A549 (cell line): ENCODE measurements around the gene LCN1. TPM values are rescaled to one million over a fixed set of nuclear protein-coding genes. Genes with fewer than 3 reads are reported as not detected.

ENCODE experiments used
- ATAC-seq, 2 experiments: fragments of 200-7000 bp in 1 of 2; fragments of >200 bp in 1 of 2; cut with Nextera tagmentation in 1 of 2; cut with Tn5 transposase in 1 of 2; 3 replicates each; pipeline versions ENCODE4 v1.8.0 to v1.9.1; 2018 to 2020; ENCODE audit warnings: mild to moderate bottlenecking in 1 of 2, moderate library complexity in 1 of 2
- CTCF ChIA-PET: fragments of 300-600 bp; sonication (Branson Sonifier 250); formaldehyde crosslinking; extraction: SDS; loops from one replicate; lab custom pipeline; 2021; ENCODE audit warnings: antibody characterized with exemption, inconsistent platforms; lab: Yijun Ruan, JAX
- POLR2A ChIA-PET: fragments of 350-600 bp; formaldehyde crosslinking; extraction: SDS; loops from one replicate; lab custom pipeline; 2021; ENCODE audit warnings: antibody characterized with exemption, inconsistent platforms; lab: Yijun Ruan, JAX
- DNase-seq, 2 experiments: peaks; one replicate each; pipeline versions ENCODE4 v3.0.0 to v3.0.0-alpha.2; 2011 to 2016; ENCODE audit warnings: low read depth in 1 of 2, low spot score in 1 of 2
- FAIRE-seq: peaks from 2 replicates; lab custom pipeline; 2011; peaks lifted over from hg19 to GRCh38; lab: Jason Lieb, UNC
- H3K27ac ChIP-seq, 2 experiments: fragments of >200 bp; sonication (Bioruptor Twin); formaldehyde crosslinking; 3 replicates each; pipeline ENCODE4 v1.5.1; 2016 to 2017
- H3K4me1 ChIP-seq: fragments of >200 bp; sonication (Bioruptor Twin); formaldehyde crosslinking; 3 replicates; pipeline ENCODE4 v1.6.1; 2016
- H3K4me2 ChIP-seq: fragments of >200 bp; sonication (Bioruptor Twin); formaldehyde crosslinking; 3 replicates; pipeline ENCODE4 v1.6.1; 2016
- H3K4me3 ChIP-seq: fragments of >200 bp; sonication (Bioruptor Twin); formaldehyde crosslinking; 3 replicates; pipeline ENCODE4 v1.5.1; 2016
- H3K9me3 ChIP-seq: fragments of >200 bp; sonication (Bioruptor Twin); formaldehyde crosslinking; 3 replicates; pipeline ENCODE4 v1.6.1; 2016
- ATOH8 ChIP-seq: fragments of 250-450 bp; sonication (Bioruptor Pico); IDR thresholded peaks from 2 replicates; pipeline ENCODE4 v1.5.0; 2020; ENCODE audit warnings: low read depth, mild to moderate bottlenecking, moderate library complexity
- EHF ChIP-seq: fragments of 250-450 bp; sonication (Bioruptor Pico); IDR thresholded peaks from 2 replicates; pipeline ENCODE4 v1.5.0; 2020; ENCODE audit warnings: mild to moderate bottlenecking
- FOSB ChIP-seq: fragments of 250-450 bp; sonication (Bioruptor Pico); IDR thresholded peaks from 2 replicates; pipeline ENCODE4 v1.5.0; 2020; ENCODE audit warnings: mild to moderate bottlenecking, moderate library complexity
- HOXA7 ChIP-seq: fragments of 250-450 bp; sonication (Bioruptor Pico); IDR thresholded peaks from 2 replicates; pipeline ENCODE4 v1.5.0; 2020; ENCODE audit warnings: mild to moderate bottlenecking, moderate library complexity
- HOXB5 ChIP-seq: fragments of 250-450 bp; sonication (Bioruptor Pico); IDR thresholded peaks from 2 replicates; pipeline ENCODE4 v1.5.0; 2020; ENCODE audit warnings: mild to moderate bottlenecking, moderate library complexity
- KDM1A ChIP-seq: fragments of 200-600 bp; sonication (generic); IDR thresholded peaks from 2 replicates; pipeline ENCODE4 v1.6.1; 2016; ENCODE audit warnings: low read depth, mild to moderate bottlenecking
- KDM5A ChIP-seq: fragments of 200-600 bp; sonication (generic); IDR thresholded peaks from 2 replicates; pipeline ENCODE4 v1.6.1; 2016; ENCODE audit warnings: antibody characterized with exemption, mild to moderate bottlenecking
- MAZ ChIP-seq: fragments of 150-350 bp; IDR thresholded peaks from 2 replicates; pipeline ENCODE4 v1.6.1; 2014; ENCODE audit warnings: antibody characterized with exemption, low read depth, low read length, borderline replicate concordance
- MYC ChIP-seq: IDR thresholded peaks from 2 replicates; pipeline ENCODE4 v1.6.1; 2012; ENCODE audit warnings: mild to moderate bottlenecking, inconsistent platforms, low read length, improper control_type of control experiment, borderline replicate concordance
- NPAS2 ChIP-seq: fragments of 250-450 bp; sonication (Bioruptor Pico); IDR thresholded peaks from 2 replicates; pipeline ENCODE4 v1.8.0; 2022; ENCODE audit warnings: mild to moderate bottlenecking, moderate library complexity, borderline replicate concordance
- POLR2AphosphoS2 ChIP-seq: conservative IDR thresholded peaks from 2 replicates; pipeline ENCODE4 v1.6.1; 2012; ENCODE audit warnings: low read length, improper control_type of control experiment, inconsistent platforms
- RAD21 ChIP-seq, 2 experiments: fragments of >200 bp in 1 of 2; sonication (Bioruptor Twin) in 1 of 2; formaldehyde crosslinking in 1 of 2; IDR thresholded peaks in 1 of 2; conservative IDR thresholded peaks in 1 of 2; 2 replicates in 1 of 2; 3 replicates in 1 of 2; pipeline ENCODE4 v1.6.1; 2012 to 2018; ENCODE audit warnings: inconsistent platforms in 1 of 2
- RCOR1 ChIP-seq: fragments of 150-350 bp; IDR thresholded peaks from 2 replicates; pipeline ENCODE4 v1.6.1; 2014; ENCODE audit warnings: antibody characterized with exemption, low read length, low read depth
- REST ChIP-seq: fragments of 200-600 bp; sonication (generic); IDR thresholded peaks from 2 replicates; pipeline ENCODE4 v1.6.1; 2016; ENCODE audit warnings: antibody characterized with exemption, mild to moderate bottlenecking, moderate library complexity
- RFX5 ChIP-seq: fragments of 450-650 bp; IDR thresholded peaks from 2 replicates; pipeline ENCODE4 v1.7.1; 2014; ENCODE audit warnings: antibody characterized with exemption, mild to moderate bottlenecking, moderate library complexity
- SMC3 ChIP-seq: fragments of >200 bp; sonication (Bioruptor Twin); formaldehyde crosslinking; IDR thresholded peaks from 3 replicates; pipeline ENCODE4 v1.6.1; 2018; ENCODE audit warnings: inconsistent platforms
- ZFP36 ChIP-seq: fragments of 450-650 bp; IDR thresholded peaks from 2 replicates; pipeline ENCODE4 v1.6.1; 2014; ENCODE audit warnings: borderline replicate concordance; ENCODE audit not compliant: partially characterized antibody
- WGBS: methylation state at CpG from one replicate; pipeline ENCODE4 v1.1.6; 2017; ENCODE audit errors: missing lambda C conversion rate; 5-methylcytosine and 5-hydroxymethylcytosine counted together
- polyA plus RNA-seq, 4 experiments: library from polyadenylated mRNA; depleted of rRNA in 3 of 4; stranded (reverse); fragments of >200 nt; fragmentation: RNase III in 1 of 4; extraction: RNeasy Plus Mini Kit Qiagen cat#74134 plus additional on column Dnase treatment in 1 of 4; gene quantifications; 2 replicates in 3 of 4; 3 replicates in 1 of 4; pipeline ENCODE4 v1.2.3, GENCODE V29; 2011 to 2017
- TF ChIP-seq, protein P1 (sequence below): IDR thresholded peaks from 2 replicates; pipeline ENCODE4 v1.6.1; 2012; ENCODE audit warnings: low read depth, borderline replicate concordance
- TF ChIP-seq, protein P2 (sequence below): fragments of 450-650 bp; IDR thresholded peaks from 2 replicates; pipeline ENCODE4 v1.6.1; 2014; ENCODE audit warnings: antibody characterized with exemption

Gene LCN1
- polyA plus RNA-seq, 2 of the 4 experiments (the other 2 are of a cell fraction): not detected

GRCh38 chr9:135562235-135562745 is 41.0 kb downstream of the LCN1 start (continued):
- no peak for TF ChIP-seq NPAS2 (CRISPR knock-in tag)
- no peak for TF ChIP-seq KDM1A
- no peak for TF ChIP-seq ATOH8 (CRISPR knock-in tag)

- ChIA-PET CTCF (no interaction called here), POLR2A (no interaction called here)
- Histone ChIP-seq H3K4me3 (no peak overlapping the region), H3K4me2 (no peak overlapping the region), H3K9me3 (peaks cover 18% of the 10 kb centered on the region; the same call in 2 of the 3 replicates), H3K27ac (no peak overlapping the region), H3K4me1 (no peaks in the 10 kb centered on the region)
- DNase-seq (no peak), FAIRE-seq (no peak), ATAC-seq (no peak)
- WGBS: 17% methylated on average over 1 of the region's 1 CpG
- TF ChIP-seq MYC (no peak), HOXB5 (CRISPR knock-in tag) (no peak), KDM5A (no peak)
- TF ChIP-seq, protein P1, sequence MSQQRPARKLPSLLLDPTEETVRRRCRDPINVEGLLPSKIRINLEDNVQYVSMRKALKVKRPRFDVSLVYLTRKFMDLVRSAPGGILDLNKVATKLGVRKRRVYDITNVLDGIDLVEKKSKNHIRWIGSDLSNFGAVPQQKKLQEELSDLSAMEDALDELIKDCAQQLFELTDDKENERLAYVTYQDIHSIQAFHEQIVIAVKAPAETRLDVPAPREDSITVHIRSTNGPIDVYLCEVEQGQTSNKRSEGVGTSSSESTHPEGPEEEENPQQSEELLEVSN: no peak
- TF ChIP-seq, all 56 proteins: peak for 0
Observed at GRCh38 chr9:135563039-135563476, 41.8 kb downstream of the LCN1 start.

DNA sequence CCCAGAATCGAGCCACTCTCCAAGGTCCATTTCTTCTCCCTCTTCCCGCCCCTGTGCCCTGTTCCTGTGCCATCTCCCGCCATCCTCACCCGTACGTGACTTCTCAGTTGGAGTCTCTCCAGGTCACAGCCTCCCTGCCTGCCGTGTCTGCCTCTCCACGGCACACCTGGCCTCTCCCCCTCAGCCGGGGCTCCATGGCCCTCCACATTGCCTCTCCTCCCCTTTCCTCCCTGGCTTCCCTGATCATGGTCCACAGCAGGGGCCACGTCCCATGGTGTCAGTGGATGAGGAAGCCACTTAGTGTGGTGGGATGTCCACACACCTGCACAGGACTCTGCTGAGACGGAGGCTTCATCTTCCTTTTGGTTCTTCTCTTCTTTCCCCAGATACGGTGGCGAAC is 42.6 kb downstream of the LCN1 start:
- TF ChIP-seq RCOR1 (no peak), REST (no peak), POLR2AphosphoS2 (no peak), MAZ (no peak), KDM5A (no peak), EHF (CRISPR knock-in tag) (no peak), FOSB (no peak), RFX5 (no peak), HOXA7 (CRISPR knock-in tag) (no peak), ATOH8 (CRISPR knock-in tag) (no peak), RAD21 (conservative IDR thresholded peaks at IDR 0.05 in 1 of 2, IDR thresholded peaks at IDR 0.05 in 1 of 2) (no peak), ZFP36 (no peak), SMC3 (no peak)
- TF ChIP-seq, protein P2, sequence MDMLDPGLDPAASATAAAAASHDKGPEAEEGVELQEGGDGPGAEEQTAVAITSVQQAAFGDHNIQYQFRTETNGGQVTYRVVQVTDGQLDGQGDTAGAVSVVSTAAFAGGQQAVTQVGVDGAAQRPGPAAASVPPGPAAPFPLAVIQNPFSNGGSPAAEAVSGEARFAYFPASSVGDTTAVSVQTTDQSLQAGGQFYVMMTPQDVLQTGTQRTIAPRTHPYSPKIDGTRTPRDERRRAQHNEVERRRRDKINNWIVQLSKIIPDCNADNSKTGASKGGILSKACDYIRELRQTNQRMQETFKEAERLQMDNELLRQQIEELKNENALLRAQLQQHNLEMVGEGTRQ: no peak
- TF ChIP-seq, all 56 proteins: peak for 0
- ChIA-PET POLR2A (no interaction called here), CTCF (no interaction called here)
- FAIRE-seq (no peak), ATAC-seq (no peak), DNase-seq (no peak)
- Histone ChIP-seq H3K27ac (no peak overlapping the region), H3K4me2 (no peak overlapping the region), H3K4me1 (no peaks in the 10 kb centered on the region), H3K4me3 (no peak overlapping the region), H3K9me3 (peaks cover 20% of the 10 kb centered on the region)
- 56% methylated on average over 12 of the region's 12 CpGs for WGBS
